Spleen (tissue), 11 donors: ENCODE measurements around the gene TRIM33. TPM values are rescaled to one million over a fixed set of nuclear protein-coding genes. Genes with fewer than 3 reads are reported as not detected.

Experiments
- DNase-seq: peaks from one replicate; pipeline ENCODE4 v3.0.0-alpha.2; 2020
- H3K27ac ChIP-seq, 8 donors: fragments of 200-600 bp; sonication (generic) in 7 of 8; 1 replicate in 4 of 8; 2 replicates in 4 of 8; pipeline versions ENCODE4 v1.5.0 to v1.8.0; 2016 to 2021; ENCODE audit warnings: inconsistent platforms in 4 of 8, mild to moderate bottlenecking in 4 of 8, moderate library complexity in 1 of 8
- H3K27me3 ChIP-seq, 7 donors: fragments of 200-600 bp; sonication (generic) in 6 of 7; replicated peaks in 1 of 7; 1 replicate in 4 of 7; 2 replicates in 3 of 7; pipeline versions ENCODE4 v1.5.0 to v1.8.0; 2016 to 2021; ENCODE audit warnings: inconsistent platforms in 3 of 7, mild to moderate bottlenecking in 1 of 7
- H3K36me3 ChIP-seq, 6 donors: fragments of 200-600 bp; sonication (generic) in 5 of 6; 1 replicate in 4 of 6; 2 replicates in 2 of 6; pipeline versions ENCODE4 v1.5.0 to v1.8.0; 2016 to 2021; ENCODE audit warnings: inconsistent platforms in 2 of 6
- H3K4me1 ChIP-seq, 6 donors: fragments of 200-600 bp; sonication (generic) in 5 of 6; 1 replicate in 3 of 6; 2 replicates in 3 of 6; pipeline versions ENCODE4 v1.5.0 to v1.8.0; 2016 to 2021; ENCODE audit warnings: inconsistent platforms in 3 of 6
- H3K4me3 ChIP-seq, 8 donors: fragments of 200-600 bp; sonication (generic) in 7 of 8; 1 replicate in 4 of 8; 2 replicates in 4 of 8; pipeline versions ENCODE4 v1.5.0 to v1.8.0; 2016 to 2021; ENCODE audit warnings: inconsistent platforms in 4 of 8, mild to moderate bottlenecking in 4 of 8, moderate library complexity in 2 of 8
- H3K9me3 ChIP-seq, 8 donors: fragments of 200-600 bp; sonication (generic) in 7 of 8; 1 replicate in 4 of 8; 2 replicates in 4 of 8; pipeline versions ENCODE4 v1.5.0 to v1.8.0; 2016 to 2021; ENCODE audit warnings: inconsistent platforms in 4 of 8
- CTCF ChIP-seq, 11 experiments: fragments of 200-600 bp in 7 of 11; fragments of 450-650 bp in 4 of 11; sonication (generic) in 4 of 11; IDR thresholded peaks in 8 of 11; conservative IDR thresholded peaks in 3 of 11; 1 replicate in 7 of 11; 2 replicates in 4 of 11; pipeline versions ENCODE4 v1.4.0 to v1.8.0; 2016 to 2021; ENCODE audit warnings: antibody characterized with exemption in 11 of 11, inconsistent platforms in 4 of 11, mild to moderate bottlenecking in 1 of 11
- POLR2A ChIP-seq, 3 donors: fragments of 450-650 bp; IDR thresholded peaks; one replicate each; pipeline ENCODE4 v1.5.1; 2017; ENCODE audit warnings: antibody characterized with exemption in 3 of 3, mild to moderate bottlenecking in 1 of 3
- POLR2AphosphoS5 ChIP-seq, 3 donors: sonication (generic); formaldehyde crosslinking; IDR thresholded peaks; one replicate each; pipeline ENCODE4 v1.5.1; 2017; ENCODE audit warnings: antibody characterized with exemption in 3 of 3
- WGBS, 5 donors: extraction: QIAGEN DNeasy Blood & Tissue Kit in 3 of 5; methylation state at CpG; one replicate each; pipeline versions ENCODE4 v1.1.5 to v1.1.7; 2013 to 2018; 5-methylcytosine and 5-hydroxymethylcytosine counted together
- intact Hi-C: fragments of 100-400 bp; cut with DNase I; formaldehyde crosslinking; loops from one replicate; pipeline ENCODE4 v1.15.0; 2023; ENCODE audit warnings: low total_unique reads
- polyA plus RNA-seq, 3 donors: library from polyadenylated mRNA; stranded (reverse); fragments of 200-250 nt; gene quantifications; one replicate each; pipeline ENCODE4 v1.2.1, GENCODE V29; 2013
- total RNA-seq, 7 donors: library from RNA; depleted of rRNA in 3 of 7; stranded (reverse); fragments of >200 nt in 3 of 7; fragmentation: NEBNext Ultra II Directional in 4 of 7; extraction: Animal tissue kit (Norgen Biotek cat#: 25700) in 4 of 7; gene quantifications; one replicate each; pipeline versions ENCODE4 v1.1.0 to v1.2.1, GENCODE V29; 2016 to 2021
- donor health status: healthy with polysubstance abuse.
- donor health status: DM: no; HTN: no; CAD: no; lungs with moderate emphysema.
- donor health status: DM: no; HTN: no; CAD: no.
- donor health status: Bipolar disorder and iron deficiency.
- donor health status: healthy.
- donor health status: DM: no; HTN: no; CAD: no.
- donor health status: DM: yes; HTN: yes; CAD: no.

TRIM33 gene
- total and polyA plus RNA-seq, 10 donors = 8.9 to 59.4 (median 42.2) TPM

GRCh38 chr1:114352797-114353196, 158.2 kb downstream of the TRIM33 start:
- intact Hi-C loops = no loop called here
- no peaks in the 10 kb centered on the region for H3K9me3 ChIP-seq
- no peaks in the 10 kb centered on the region for H3K36me3 ChIP-seq
- DNase-seq = no peak
- TF ChIP-seq POLR2AphosphoS5 (IDR thresholded peaks at IDR 0.05) (no peak), CTCF (IDR thresholded peaks at IDR 0.05 in 8 of 11, conservative IDR thresholded peaks at IDR 0.05 in 3 of 11) (no peak), POLR2A (IDR thresholded peaks at IDR 0.05) (no peak)
- WGBS, 5 donors = 65 to 74% (median 69%) methylated on average over 6 of the region's 6 CpGs
- no peak overlapping the region for H3K27ac ChIP-seq
- no peak overlapping the region for H3K4me3 ChIP-seq
- H3K4me1 ChIP-seq = peaks cover 0 to 6% (median 1%) of the 10 kb centered on the region in 6 donors
- no peaks in the 10 kb centered on the region for H3K27me3 ChIP-seq

GRCh38 chr1:114350731-114351445, 160.1 kb downstream of the TRIM33 start:
- H3K4me3 ChIP-seq = no peak overlapping the region
- no peaks in the 10 kb centered on the region for H3K9me3 ChIP-seq
- 85 to 94% (median 90%) methylated on average over 8 to 10 of the region's 10 CpGs for WGBS, 5 donors
- H3K4me1 ChIP-seq = peaks cover 4 to 16% (median 11%) of the 10 kb centered on the region in 6 donors
- no peaks in the 10 kb centered on the region for H3K27me3 ChIP-seq
- no peak for DNase-seq
- no peak for TF ChIP-seq POLR2AphosphoS5 (IDR thresholded peaks at IDR 0.05)
- no peak for TF ChIP-seq CTCF (IDR thresholded peaks at IDR 0.05 in 8 of 11, conservative IDR thresholded peaks at IDR 0.05 in 3 of 11)
- TF ChIP-seq POLR2A (IDR thresholded peaks at IDR 0.05) = no peak
- H3K36me3 ChIP-seq = no peaks in the 10 kb centered on the region
- intact Hi-C loops = no loop called here
- no peak overlapping the region for H3K27ac ChIP-seq

- Histone ChIP-seq H3K9me3 (no peaks in the 10 kb centered on the region), H3K4me3 (no peak overlapping the region), H3K4me1 (peaks cover 6 to 21% (median 15%) of the 10 kb centered on the region in 6 donors), H3K36me3 (no peaks in the 10 kb centered on the region), H3K27me3 (no peaks in the 10 kb centered on the region), H3K27ac (no peak overlapping the region)
- 82 to 91% (median 90%) methylated on average over 14 of the region's 14 CpGs for WGBS, 5 donors
- no peak for DNase-seq
- TF ChIP-seq CTCF (IDR thresholded peaks at IDR 0.05 in 8 of 11, conservative IDR thresholded peaks at IDR 0.05 in 3 of 11) = no peak
- TF ChIP-seq POLR2AphosphoS5 (IDR thresholded peaks at IDR 0.05) = no peak
- no peak for TF ChIP-seq POLR2A (IDR thresholded peaks at IDR 0.05)
- intact Hi-C loops = no loop called here
These were observed 161.0 kb downstream of the TRIM33 start for GRCh38 chr1:114349891-114350605.
